ENCODE data around the gene EQTN. TPM values are rescaled to one million over a fixed set of nuclear protein-coding genes. Genes with fewer than 3 reads are reported as not detected.
"Not testable (repeated sequence)": the region's sequence is repeated elsewhere in the genome, so short reads cannot be mapped to it uniquely, and the experiment has no call there.

The EQTN gene
- total and polyA plus RNA-seq, 3 donors from 2014 or later = 10.5 to 44.9 (median 33.0) TPM

- intact Hi-C loops (cut with DNase I; ENCODE audit: low total_unique reads) = no loop called here
- H3K36me3 ChIP-seq (ENCODE audit: low read depth, missing control alignments) = no peaks in the 10 kb centered on the region
- no peak overlapping the region for H3K4me3 ChIP-seq
- no peak for DNase-seq
- H3K9me3 ChIP-seq = no peaks in the 10 kb centered on the region
- 42 to 60% methylated on average over 4 of the region's 4 CpGs for WGBS, 2 donors
- no peaks in the 10 kb centered on the region for H3K27me3 ChIP-seq
- TF ChIP-seq CTCF (IDR thresholded peaks at IDR 0.05) (no peak), POLR2A (IDR thresholded peaks at IDR 0.05) (no peak)
- no peak overlapping the region for H3K27ac ChIP-seq
- H3K4me1 ChIP-seq = no peaks in the 10 kb centered on the region
Observed at GRCh38 chr9:27261517-27262211, 35.3 kb downstream of the EQTN start.

DNA sequence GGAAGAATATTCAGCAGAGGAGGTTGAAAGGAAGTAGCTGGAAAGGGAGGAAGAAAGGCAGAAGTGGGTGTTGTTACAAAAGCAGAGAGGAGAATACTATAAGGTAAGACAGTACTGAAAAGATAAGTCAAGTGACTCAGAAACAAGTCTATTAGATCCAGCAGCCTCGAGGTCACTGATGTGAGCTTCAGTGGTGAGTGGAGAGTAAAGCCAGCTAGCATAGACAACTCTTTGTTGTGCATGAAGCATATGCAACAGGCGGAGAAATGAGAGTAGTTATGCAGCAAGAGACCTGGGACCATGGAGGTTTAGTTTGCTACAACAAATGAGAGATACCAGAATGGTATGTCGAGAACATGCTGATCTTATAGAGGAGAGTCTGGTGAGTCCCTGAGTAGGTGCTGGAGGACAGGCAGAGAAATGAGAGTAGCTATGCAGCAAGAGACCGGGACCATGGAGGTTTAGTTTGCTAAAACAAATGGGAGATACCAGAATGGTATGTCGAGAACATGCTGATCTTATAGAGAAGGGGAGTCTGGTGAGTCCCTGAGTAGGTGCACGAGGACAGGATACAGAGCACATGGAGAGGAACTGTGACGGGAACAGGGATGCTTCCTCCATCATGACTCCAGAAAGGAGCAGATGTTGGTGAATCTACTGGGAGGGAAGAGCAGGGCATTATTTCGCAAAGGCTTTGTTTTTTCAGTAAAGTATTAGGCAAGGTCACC, 36.0 kb downstream of the EQTN start:
- DNase-seq = no peak
- H3K9me3 ChIP-seq = no peaks in the 10 kb centered on the region
- no peak overlapping the region for H3K27ac ChIP-seq
- no peaks in the 10 kb centered on the region for H3K4me1 ChIP-seq
- no peaks in the 10 kb centered on the region for H3K36me3 ChIP-seq (ENCODE audit: low read depth, missing control alignments)
- intact Hi-C loops (cut with DNase I; ENCODE audit: low total_unique reads) = no loop called here
- no peak overlapping the region for H3K4me3 ChIP-seq
- WGBS, 2 donors = 81 to 87% methylated on average over 8 of the region's 8 CpGs
- H3K27me3 ChIP-seq = no peaks in the 10 kb centered on the region
- no peak for TF ChIP-seq CTCF (IDR thresholded peaks at IDR 0.05)

DNA sequence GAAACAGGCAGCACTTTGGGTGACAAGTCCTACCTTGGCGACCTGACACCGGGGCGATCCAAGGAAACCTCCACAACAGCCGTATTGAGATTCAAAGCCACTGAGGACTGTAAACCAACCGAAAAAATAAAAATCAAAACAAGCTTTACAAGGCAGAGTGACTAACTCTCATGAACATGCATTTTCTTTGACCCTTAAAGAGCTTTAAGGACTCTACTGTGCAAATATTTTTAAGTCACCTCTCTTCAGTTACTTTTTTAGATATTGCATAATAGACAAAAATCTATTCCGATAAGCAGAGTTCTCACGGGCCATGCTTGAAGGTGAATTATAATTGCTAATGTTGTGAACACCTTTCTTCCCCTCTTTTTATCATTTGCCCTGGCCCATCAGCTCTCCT, 38.3 kb downstream of the EQTN start:
- Histone ChIP-seq H3K4me1 (no peaks in the 10 kb centered on the region), H3K27me3 (no peaks in the 10 kb centered on the region), H3K36me3 (ENCODE audit: low read depth, missing control alignments) (no peaks in the 10 kb centered on the region), H3K27ac (no peak overlapping the region), H3K9me3 (no peaks in the 10 kb centered on the region), H3K4me3 (no peak overlapping the region)
- DNase-seq = no peak
- intact Hi-C loops (cut with DNase I; ENCODE audit: low total_unique reads) = no loop called here
- WGBS, 2 donors = 88 to 95% methylated on average over 7 of the region's 7 CpGs
- TF ChIP-seq CTCF (IDR thresholded peaks at IDR 0.05) = no peak
- no peak for TF ChIP-seq POLR2A (IDR thresholded peaks at IDR 0.05)

- Histone ChIP-seq H3K27me3 (no peaks in the 10 kb centered on the region), H3K36me3 (ENCODE audit: low read depth, missing control alignments) (no peaks in the 10 kb centered on the region), H3K4me1 (no peaks in the 10 kb centered on the region), H3K9me3 (no peaks in the 10 kb centered on the region), H3K4me3 (no peak overlapping the region), H3K27ac (no peak overlapping the region)
- DNase-seq = no peak
- TF ChIP-seq CTCF (IDR thresholded peaks at IDR 0.05) (no peak), POLR2A (IDR thresholded peaks at IDR 0.05) (no peak)
- intact Hi-C loops (cut with DNase I; ENCODE audit: low total_unique reads) = no loop called here
Observed at GRCh38 chr9:27248702-27249101, 48.2 kb downstream of the EQTN start.

DNA sequence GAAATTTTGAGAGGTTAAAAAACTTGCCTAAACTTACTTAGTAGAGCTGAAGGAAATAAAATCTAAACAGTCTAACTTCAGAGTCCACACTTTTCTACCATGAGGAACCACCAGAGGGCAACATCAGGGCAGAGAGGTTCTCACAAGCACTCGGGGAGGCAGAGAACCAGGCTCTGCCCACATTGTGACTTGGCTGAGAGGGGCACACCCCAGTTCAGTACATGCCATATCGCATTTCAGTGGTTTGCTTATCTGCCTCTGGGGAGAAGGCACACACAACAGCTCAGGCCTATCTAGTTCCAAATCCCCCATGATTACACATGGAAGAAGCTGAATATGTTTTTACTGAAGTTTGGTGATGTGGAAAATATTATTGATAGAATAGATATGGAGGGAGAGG, 49.2 kb downstream of the EQTN start:
- Histone ChIP-seq H3K9me3 (no peaks in the 10 kb centered on the region), H3K4me1 (no peaks in the 10 kb centered on the region), H3K27ac (no peak overlapping the region), H3K27me3 (no peaks in the 10 kb centered on the region), H3K4me3 (no peak overlapping the region), H3K36me3 (ENCODE audit: low read depth, missing control alignments) (no peaks in the 10 kb centered on the region)
- TF ChIP-seq CTCF (IDR thresholded peaks at IDR 0.05) (peak in 2 of 3 experiments; percentile 29 to 42), POLR2A (IDR thresholded peaks at IDR 0.05) (no peak)
- intact Hi-C loops (cut with DNase I; ENCODE audit: low total_unique reads) = no loop called here
- DNase-seq = peak; percentile 63
- 19 to 43% methylated on average over 2 of the region's 2 CpGs for WGBS, 2 donors

DNA sequence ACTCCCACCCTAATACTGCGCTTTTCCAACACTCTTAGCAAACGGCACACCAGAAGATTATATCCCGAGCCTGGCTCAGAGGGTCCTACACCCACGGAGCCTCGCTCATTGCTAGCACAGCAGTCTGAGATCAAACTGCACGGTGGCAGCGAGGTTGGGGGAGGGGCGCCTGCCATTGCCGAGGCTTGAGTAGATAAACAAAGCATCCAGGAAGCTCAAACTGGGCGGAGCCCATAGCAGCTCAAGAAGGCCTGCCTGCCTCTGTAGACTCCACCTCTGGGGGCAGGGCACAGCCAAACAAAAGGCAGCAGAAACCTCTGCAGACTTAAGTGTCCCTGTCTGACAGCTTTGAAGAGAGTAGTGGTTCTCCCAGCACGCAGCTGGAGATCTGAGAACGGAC, 57.3 kb downstream of the EQTN start:
- DNase-seq; H3K27ac ChIP-seq; H3K4me1 ChIP-seq; H3K4me3 ChIP-seq; H3K9me3 ChIP-seq; H3K27me3 ChIP-seq; H3K36me3 ChIP-seq (ENCODE audit: low read depth, missing control alignments); intact Hi-C loops (cut with DNase I; ENCODE audit: low total_unique reads): not testable (repeated sequence)
- 75 to 81% methylated on average over 7 to 12 of the region's 12 CpGs for WGBS, 2 donors

Measured in testis (tissue), 3 donors.